HG03378 (cell line): Measurements from ENCODE around the gene RRM2.

Experiments used
- ATAC-seq: cut with Tn5 transposase; IDR thresholded peaks from one replicate; pipeline ENCODE4 v1.9.1; 2021; ENCODE audit warnings: mild to moderate bottlenecking, moderate library complexity; ENCODE audit not compliant: unreplicated experiment

The RRM2 gene

GRCh38 chr2:10149635-10150034 lies 27.1 kb downstream of the RRM2 start:
- ATAC-seq, result no peak

GRCh38 chr2:10150436-10150835 lies 27.9 kb downstream of the RRM2 start:
- ATAC-seq, result no peak

DNA sequence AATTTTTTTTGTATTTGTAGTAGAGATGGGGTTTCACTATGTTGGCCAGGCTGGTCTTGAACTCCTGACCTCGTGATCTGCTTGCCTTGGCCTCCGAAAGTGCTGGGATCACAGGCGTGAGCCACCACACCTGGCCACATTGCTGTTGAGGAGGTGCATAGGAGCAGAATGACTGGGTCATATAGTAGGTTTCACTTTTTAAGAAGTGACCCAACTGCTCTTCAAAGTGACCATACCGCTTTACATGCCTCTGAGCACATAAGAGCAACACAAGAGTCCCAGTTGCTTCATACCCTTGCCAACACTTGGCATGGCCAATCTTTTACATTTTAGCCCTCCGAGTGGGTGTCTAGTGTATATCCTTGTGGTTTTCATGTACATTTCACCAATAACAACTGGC lies 28.9 kb downstream of the RRM2 start:
- ATAC-seq, result no peak

GRCh38 chr2:10157293-10157692 lies 34.8 kb downstream of the RRM2 start:
- ATAC-seq, result no peak

DNA sequence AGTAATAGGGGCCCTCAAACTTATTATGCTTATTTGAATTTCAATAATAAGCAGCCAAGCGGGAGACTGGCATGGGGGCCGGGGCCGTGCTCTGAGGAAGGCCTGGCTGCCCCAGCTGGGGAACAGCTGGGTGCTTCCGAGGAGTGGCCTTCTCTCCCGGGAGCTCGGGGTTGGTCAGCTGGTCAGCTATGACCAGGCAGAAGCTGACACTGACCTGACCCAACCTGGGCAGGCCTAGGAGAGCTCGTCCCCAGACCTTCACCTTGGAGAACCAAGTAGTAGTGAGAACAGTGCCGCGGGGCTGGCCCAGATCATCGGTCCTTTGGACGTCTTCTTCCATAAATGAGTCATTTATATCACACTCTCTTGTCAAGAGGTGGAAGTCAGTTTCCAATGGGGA lies 36.1 kb downstream of the RRM2 start:
- no peak for ATAC-seq

DNA sequence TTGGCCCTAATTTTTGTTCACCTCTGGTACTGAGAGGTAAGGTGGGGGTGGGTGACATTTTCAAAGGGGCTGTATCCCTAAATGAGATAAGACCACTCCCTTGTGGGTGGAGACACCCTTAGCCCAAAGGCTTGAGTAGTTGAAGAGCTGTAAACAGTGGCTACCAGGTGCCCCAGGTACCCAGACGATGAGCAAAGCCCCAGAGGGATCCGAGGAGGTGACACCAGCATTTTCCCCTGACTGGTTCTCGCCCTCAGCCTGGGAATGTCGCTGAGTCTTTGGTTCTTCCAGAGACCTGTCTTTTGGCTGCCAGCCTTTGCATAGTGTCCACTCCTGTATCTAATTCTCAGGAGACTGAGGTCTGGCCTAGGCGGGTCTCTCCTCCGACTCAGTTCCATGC lies 36.5 kb downstream of the RRM2 start:
- ATAC-seq, result no peak

GRCh38 chr2:10159581-10160131 lies 37.1 kb downstream of the RRM2 start:
- no peak for ATAC-seq

- no peak for ATAC-seq
Observed at GRCh38 chr2:10160203-10160955, 37.8 kb downstream of the RRM2 start.

DNA sequence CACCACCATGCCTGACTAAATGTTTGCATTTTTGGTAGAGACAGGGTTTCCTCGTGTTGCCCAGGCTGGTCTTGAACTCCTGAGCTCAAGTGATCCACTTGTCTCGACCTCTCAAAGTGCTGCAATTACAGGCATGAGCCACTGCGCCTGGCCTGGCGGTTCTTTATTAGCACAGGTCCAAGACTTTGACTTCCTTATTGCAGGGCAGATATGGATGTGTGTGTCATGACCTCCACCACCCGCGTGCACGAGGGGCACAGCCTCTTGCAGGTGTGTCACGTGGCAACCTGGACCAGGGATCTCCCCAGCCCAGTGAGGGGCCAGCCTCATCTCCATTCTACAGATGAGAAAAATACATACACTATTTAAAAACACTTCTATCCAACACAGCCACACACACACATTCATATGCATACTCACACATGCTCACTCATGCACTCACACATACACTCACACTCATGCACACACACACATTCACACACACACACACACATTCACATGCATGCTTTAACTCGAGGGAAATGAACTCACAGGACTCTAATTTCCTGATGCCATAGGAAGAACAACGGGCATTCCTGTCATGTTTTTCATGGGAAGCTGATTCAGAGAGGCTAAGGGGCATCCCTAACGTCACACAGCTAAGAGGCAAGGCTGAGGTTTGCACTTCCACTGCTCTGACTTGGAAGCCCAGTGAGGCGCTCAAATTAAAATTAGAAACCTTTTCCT lies 38.8 kb downstream of the RRM2 start:
- ATAC-seq, result no peak

GRCh38 chr2:10161961-10162441 lies 39.5 kb downstream of the RRM2 start:
- no peak for ATAC-seq

- ATAC-seq, result no peak
Observed at GRCh38 chr2:10162586-10163497, 40.3 kb downstream of the RRM2 start.

- no peak for ATAC-seq
Observed at GRCh38 chr2:10163498-10164486, 41.3 kb downstream of the RRM2 start.

GRCh38 chr2:10164601-10165000 lies 42.1 kb downstream of the RRM2 start:
- no peak for ATAC-seq

GRCh38 chr2:10165282-10165681 lies 42.7 kb downstream of the RRM2 start:
- ATAC-seq, result no peak

GRCh38 chr2:10165861-10166675 lies 43.5 kb downstream of the RRM2 start:
- no peak for ATAC-seq

DNA sequence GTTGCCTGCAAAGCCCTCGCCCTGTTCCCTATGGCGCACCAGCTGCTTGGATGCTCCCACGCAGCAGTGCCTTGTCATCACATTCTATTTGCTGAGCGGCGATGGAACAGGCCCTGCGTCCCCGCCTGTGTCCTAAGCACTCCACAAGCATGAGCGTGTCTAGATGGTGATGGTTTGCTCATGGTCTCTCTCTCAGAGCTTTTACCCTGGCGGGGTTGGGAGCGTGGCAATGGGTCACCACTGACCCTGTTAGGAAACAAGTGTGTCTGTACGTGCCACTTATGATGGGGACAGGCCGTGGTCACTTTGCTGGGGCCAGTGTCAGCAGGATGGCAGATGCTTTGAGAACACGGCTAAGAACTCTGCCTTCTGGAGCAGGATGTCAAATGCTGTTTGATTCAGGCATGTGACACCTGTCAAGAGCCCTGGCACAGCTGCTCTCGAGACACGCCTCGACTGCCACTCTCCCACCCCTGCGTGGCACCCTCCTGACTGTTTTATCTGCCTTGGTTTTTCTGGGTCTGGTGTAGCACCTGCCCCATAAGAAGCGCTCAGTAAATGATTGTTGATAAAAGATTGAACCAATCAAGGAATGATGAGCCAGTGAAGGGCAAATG lies 44.2 kb downstream of the RRM2 start:
- ATAC-seq, result no peak

DNA sequence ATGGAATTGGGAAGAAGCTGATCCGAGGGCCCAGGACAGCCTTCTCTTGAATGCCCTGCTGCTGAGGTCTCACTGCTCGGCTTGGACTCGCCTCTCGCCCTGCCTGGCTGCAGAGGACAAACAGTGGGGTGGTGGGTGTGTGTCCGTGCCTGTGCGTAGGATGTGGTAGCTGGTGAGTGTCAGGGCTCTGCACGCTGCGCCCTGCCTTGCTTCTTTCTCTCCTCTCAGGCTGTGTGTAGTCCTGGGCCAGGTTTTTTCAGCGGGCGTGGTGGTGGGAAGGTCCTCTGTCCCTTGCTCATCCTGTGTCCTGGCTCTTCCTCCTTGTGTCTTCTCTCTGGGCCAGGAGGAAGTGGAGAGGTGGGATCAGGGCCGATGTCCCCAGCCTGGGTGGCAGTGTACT lies 44.8 kb downstream of the RRM2 start:
- ATAC-seq, result no peak

GRCh38 chr2:10168221-10168620 lies 45.7 kb downstream of the RRM2 start:
- ATAC-seq, result no peak
